Esophagus squamous epithelium (tissue), 4 donors: Measurements from ENCODE around the gene FLCN.

ENCODE experiments used
- CTCF ChIP-seq, 6 experiments: fragments of 450-650 bp in 4 of 6; fragments of 200-600 bp in 2 of 6; sonication (generic) in 2 of 6; IDR thresholded peaks; one replicate each; pipeline ENCODE4 v1.5.1; 2016 to 2019; ENCODE audit warnings: antibody characterized with exemption in 6 of 6, mild to moderate bottlenecking in 4 of 6, moderate library complexity in 4 of 6
- POLR2A ChIP-seq, 4 donors: fragments of 450-650 bp; IDR thresholded peaks; one replicate each; pipeline ENCODE4 v1.6.1; 2017; ENCODE audit warnings: antibody characterized with exemption in 4 of 4, mild to moderate bottlenecking in 4 of 4, moderate library complexity in 3 of 4

- TF ChIP-seq CTCF (IDR thresholded peaks at IDR 0.05) = no peak
- TF ChIP-seq POLR2A (IDR thresholded peaks at IDR 0.05) = no peak
Observed at GRCh38 chr17:17258011-17258410, 21.0 kb upstream of the FLCN start.
